H1 (cell line): Measurements from ENCODE around the gene DOLK.

Experiments
- BACH1 ChIP-seq: IDR thresholded peaks from 2 replicates; pipeline ENCODE4 v1.6.1; 2012; ENCODE audit warnings: low read length, improper control_type of control experiment
- CTCF ChIP-seq, 3 experiments: IDR thresholded peaks; 1 replicate in 2 of 3; 2 replicates in 1 of 3; pipeline versions ENCODE4 v1.5.1 to v1.6.1; 2011; ENCODE audit warnings: low read length in 3 of 3, mild to moderate bottlenecking in 3 of 3, inconsistent platforms in 2 of 3, low read depth in 1 of 3, moderate library complexity in 1 of 3; ENCODE audit not compliant: insufficient read depth in 1 of 3; ENCODE audit errors: control extremely low read depth in 1 of 3
- EP300 ChIP-seq, 2 experiments: IDR thresholded peaks; 1 replicate in 1 of 2; 2 replicates in 1 of 2; pipeline ENCODE4 v1.6.1; 2011 to 2012; ENCODE audit warnings: low read depth in 2 of 2, low read length in 2 of 2, mild to moderate bottlenecking in 2 of 2, borderline replicate concordance in 1 of 2, inconsistent platforms in 1 of 2, moderate library complexity in 1 of 2
- EZH2 ChIP-seq: fragments of 200-600 bp; sonication (generic); IDR thresholded peaks from 2 replicates; pipeline ENCODE4 v1.7.1; 2012; ENCODE audit warnings: low read depth, mild to moderate bottlenecking, moderate library complexity, low read length, inconsistent platforms; ENCODE audit not compliant: severe bottlenecking
- GABPA ChIP-seq: IDR thresholded peaks from 2 replicates; pipeline ENCODE4 v1.6.1; 2011; ENCODE audit warnings: mild to moderate bottlenecking, low read length, moderate library complexity, borderline replicate concordance; ENCODE audit not compliant: insufficient read depth
- MAX ChIP-seq: IDR thresholded peaks from 2 replicates; pipeline ENCODE4 v1.6.1; 2012; ENCODE audit warnings: inconsistent platforms
- RNF2 ChIP-seq: fragments of 200-900, 300-1000 bp; sonication (generic); IDR thresholded peaks from 2 replicates; pipeline ENCODE4 v1.7.1; 2016; ENCODE audit warnings: borderline replicate concordance, low read depth, mild to moderate bottlenecking, antibody characterized with exemption, low read length; ENCODE audit not compliant: poor library complexity, severe bottlenecking; ENCODE audit errors: missing control alignments
- SP1 ChIP-seq: IDR thresholded peaks from 2 replicates; pipeline ENCODE4 v1.6.1; 2011; ENCODE audit warnings: low read depth, low read length
- TF ChIP-seq, protein P1 (sequence below): IDR thresholded peaks from 2 replicates; pipeline ENCODE4 v1.6.1; 2011; ENCODE audit warnings: low read length, improper control_type of control experiment

- TF ChIP-seq RNF2 (no peak), SP1 (no peak), CTCF (IDR thresholded peaks at IDR 0.05; ENCODE audit: control extremely low read depth in 1 of 3, insufficient read depth in 1 of 3, low read depth in 1 of 3, low read length in 3 of 3) (no peak), EZH2 (no peak), MAX (no peak), BACH1 (no peak), EP300 (IDR thresholded peaks at IDR 0.05; ENCODE audit: borderline replicate concordance in 1 of 2, low read depth in 2 of 2, low read length in 2 of 2) (no peak), GABPA (no peak)
- TF ChIP-seq, protein P1, sequence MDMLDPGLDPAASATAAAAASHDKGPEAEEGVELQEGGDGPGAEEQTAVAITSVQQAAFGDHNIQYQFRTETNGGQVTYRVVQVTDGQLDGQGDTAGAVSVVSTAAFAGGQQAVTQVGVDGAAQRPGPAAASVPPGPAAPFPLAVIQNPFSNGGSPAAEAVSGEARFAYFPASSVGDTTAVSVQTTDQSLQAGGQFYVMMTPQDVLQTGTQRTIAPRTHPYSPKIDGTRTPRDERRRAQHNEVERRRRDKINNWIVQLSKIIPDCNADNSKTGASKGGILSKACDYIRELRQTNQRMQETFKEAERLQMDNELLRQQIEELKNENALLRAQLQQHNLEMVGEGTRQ, result no peak
Observed at GRCh38 chr9:128947277-128947526, 201 bp downstream of the DOLK start.
